BJ (cell line): Measurements from ENCODE around the gene PPP1R9B. TPM values are rescaled to one million over a fixed set of nuclear protein-coding genes. Genes with fewer than 3 reads are reported as not detected.

ENCODE experiments used
- CTCF ChIA-PET: fragments of 350-600 bp; formaldehyde crosslinking; extraction: SDS; loops from one replicate; lab custom pipeline; 2021; ENCODE audit warnings: antibody characterized with exemption, inconsistent platforms; lab: Yijun Ruan, JAX
- POLR2A ChIA-PET: fragments of 300-600 bp; sonication (Branson Sonifier 250); formaldehyde crosslinking; extraction: SDS; loops from one replicate; lab custom pipeline; 2021; ENCODE audit warnings: antibody characterized with exemption; lab: Charles Lee
- DNase-seq: peaks from one replicate; pipeline ENCODE4 v3.0.0-alpha.2; 2011; ENCODE audit warnings: low read depth
- H3K27me3 ChIP-seq: 2 replicates; pipeline ENCODE4 v1.6.0; 2011; ENCODE audit warnings: low read length; ENCODE audit not compliant: control insufficient read depth, insufficient read depth
- H3K36me3 ChIP-seq: 2 replicates; pipeline ENCODE4 v1.5.1; 2011; ENCODE audit warnings: low read length; ENCODE audit not compliant: control insufficient read depth, insufficient read depth
- H3K4me3 ChIP-seq: 2 replicates; pipeline ENCODE4 v1.5.1; 2011; ENCODE audit warnings: low read depth, mild to moderate bottlenecking, control low read depth, low read length
- polyA plus RNA-seq: library from polyadenylated mRNA; depleted of rRNA; stranded (reverse); fragments of >200 nt; gene quantifications from 2 replicates; pipeline ENCODE4 v1.2.3, GENCODE V29; 2011
- TF ChIP-seq, protein P1 (sequence below): IDR thresholded peaks from 2 replicates; pipeline ENCODE4 v1.5.1; 2011; ENCODE audit warnings: low read depth, mild to moderate bottlenecking, control low read depth, inconsistent platforms, low read length, moderate library complexity; ENCODE audit not compliant: insufficient read depth

The PPP1R9B gene
- polyA plus RNA-seq, 1 experiment = 17.2 TPM

DNA sequence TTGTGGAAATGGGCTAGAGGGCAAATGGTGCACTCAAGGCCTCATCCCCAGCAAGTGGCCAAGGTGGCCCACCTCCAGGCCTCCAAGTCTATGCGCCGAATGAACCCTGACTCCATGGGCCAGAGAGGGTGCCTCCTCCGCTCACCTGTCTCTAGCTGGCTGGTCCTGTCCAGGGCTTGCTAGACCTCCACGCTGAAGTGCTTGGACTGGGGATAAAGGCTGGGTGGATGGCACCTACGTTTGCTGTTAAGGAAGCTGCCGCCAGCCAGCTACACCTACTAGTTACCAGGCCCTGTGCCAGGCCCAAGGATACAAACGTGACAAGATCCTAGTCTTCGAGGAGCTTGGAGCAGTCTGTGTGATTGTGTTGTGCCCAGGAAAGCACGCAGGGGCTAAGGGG, 14.6 kb upstream of the PPP1R9B start:
- ChIA-PET POLR2A (no interaction called here), CTCF (interaction anchor here (1.3 to 7.0 kb wide), 7 partner anchors 13 to 131 kb away, joined by 4 to 229 read pairs (median 7); no protein-coding TSS in a partner anchor)
- H3K27me3 ChIP-seq = no peaks in the 10 kb centered on the region
- no peaks in the 10 kb centered on the region for H3K36me3 ChIP-seq
- no peak for DNase-seq
- H3K4me3 ChIP-seq = no peak overlapping the region
- TF ChIP-seq, protein P1, sequence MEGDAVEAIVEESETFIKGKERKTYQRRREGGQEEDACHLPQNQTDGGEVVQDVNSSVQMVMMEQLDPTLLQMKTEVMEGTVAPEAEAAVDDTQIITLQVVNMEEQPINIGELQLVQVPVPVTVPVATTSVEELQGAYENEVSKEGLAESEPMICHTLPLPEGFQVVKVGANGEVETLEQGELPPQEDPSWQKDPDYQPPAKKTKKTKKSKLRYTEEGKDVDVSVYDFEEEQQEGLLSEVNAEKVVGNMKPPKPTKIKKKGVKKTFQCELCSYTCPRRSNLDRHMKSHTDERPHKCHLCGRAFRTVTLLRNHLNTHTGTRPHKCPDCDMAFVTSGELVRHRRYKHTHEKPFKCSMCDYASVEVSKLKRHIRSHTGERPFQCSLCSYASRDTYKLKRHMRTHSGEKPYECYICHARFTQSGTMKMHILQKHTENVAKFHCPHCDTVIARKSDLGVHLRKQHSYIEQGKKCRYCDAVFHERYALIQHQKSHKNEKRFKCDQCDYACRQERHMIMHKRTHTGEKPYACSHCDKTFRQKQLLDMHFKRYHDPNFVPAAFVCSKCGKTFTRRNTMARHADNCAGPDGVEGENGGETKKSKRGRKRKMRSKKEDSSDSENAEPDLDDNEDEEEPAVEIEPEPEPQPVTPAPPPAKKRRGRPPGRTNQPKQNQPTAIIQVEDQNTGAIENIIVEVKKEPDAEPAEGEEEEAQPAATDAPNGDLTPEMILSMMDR = no peak

DNA sequence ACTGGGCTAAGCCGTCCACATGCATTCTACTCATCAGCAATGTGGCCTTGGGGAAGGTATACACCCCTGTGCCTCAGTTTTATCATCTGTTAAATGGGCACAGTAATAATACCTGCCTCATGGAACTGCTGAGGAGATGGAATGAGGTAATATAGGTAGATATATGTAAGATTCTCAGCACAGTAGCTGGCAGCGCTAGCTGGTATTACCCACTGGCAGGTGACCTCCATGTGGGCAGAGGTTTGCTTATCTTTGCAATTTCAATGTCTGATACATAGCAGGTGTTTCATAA, 14.2 kb upstream of the PPP1R9B start:
- DNase-seq = no peak
- H3K27me3 ChIP-seq = no peaks in the 10 kb centered on the region
- no peak overlapping the region for H3K4me3 ChIP-seq
- CTCF ChIA-PET = interaction anchor here (1.3 to 7.0 kb wide), 7 partner anchors 13 to 131 kb away, joined by 4 to 229 read pairs (median 7); no protein-coding TSS in a partner anchor
- POLR2A ChIA-PET = no interaction called here
- TF ChIP-seq, protein P1 = no peak
- no peaks in the 10 kb centered on the region for H3K36me3 ChIP-seq

DNA sequence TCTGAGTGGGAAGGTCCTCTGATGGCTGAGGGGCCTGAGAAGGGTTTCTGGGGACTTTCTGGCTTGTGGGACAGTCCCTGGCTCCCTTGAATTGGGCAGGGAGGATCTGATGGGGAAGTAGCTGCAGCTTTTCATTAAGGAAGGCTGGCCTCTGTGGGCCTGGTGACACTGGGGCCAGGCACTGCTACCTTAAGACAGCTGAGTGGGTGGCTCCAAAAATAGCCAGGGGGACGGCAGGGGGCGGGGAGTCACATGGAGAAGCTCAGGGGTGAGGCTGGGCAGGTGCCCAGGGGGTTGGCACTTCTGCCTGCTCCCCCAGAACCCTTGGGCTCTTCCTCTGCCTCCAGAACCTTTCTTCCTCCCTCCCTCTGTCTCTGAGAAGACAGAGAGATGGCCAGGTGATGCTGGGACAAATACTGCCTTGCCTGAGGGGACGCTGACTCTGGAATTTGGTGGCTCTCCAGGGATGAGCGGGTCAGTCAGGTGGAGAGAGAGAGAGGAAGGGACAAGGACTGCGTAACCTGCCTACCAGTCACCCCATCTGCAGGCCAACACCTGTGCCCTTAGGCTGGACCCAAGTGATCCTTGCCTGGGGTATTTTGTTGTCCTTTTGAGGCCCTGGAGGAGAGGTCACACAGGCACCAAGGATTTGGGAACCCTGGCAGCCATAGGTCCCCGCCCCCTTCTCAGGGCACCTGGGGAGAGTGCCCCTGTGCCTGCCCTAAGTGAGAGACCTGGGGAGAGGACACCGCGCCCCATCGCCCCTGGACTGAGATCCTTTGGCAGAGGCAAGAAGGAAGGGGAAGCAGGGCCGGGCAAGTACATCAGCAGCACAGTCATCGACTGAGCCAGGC, 13.6 kb upstream of the PPP1R9B start:
- no peaks in the 10 kb centered on the region for H3K36me3 ChIP-seq
- DNase-seq = no peak
- CTCF ChIA-PET = interaction anchor here (0.9 to 2.4 kb wide), 8 partner anchors 9 to 134 kb away, joined by 3 to 11 read pairs (median 4); no protein-coding TSS in a partner anchor
- TF ChIP-seq, protein P1 = no peak
- H3K27me3 ChIP-seq = no peaks in the 10 kb centered on the region
- POLR2A ChIA-PET = no interaction called here
- H3K4me3 ChIP-seq = no peak overlapping the region

DNA sequence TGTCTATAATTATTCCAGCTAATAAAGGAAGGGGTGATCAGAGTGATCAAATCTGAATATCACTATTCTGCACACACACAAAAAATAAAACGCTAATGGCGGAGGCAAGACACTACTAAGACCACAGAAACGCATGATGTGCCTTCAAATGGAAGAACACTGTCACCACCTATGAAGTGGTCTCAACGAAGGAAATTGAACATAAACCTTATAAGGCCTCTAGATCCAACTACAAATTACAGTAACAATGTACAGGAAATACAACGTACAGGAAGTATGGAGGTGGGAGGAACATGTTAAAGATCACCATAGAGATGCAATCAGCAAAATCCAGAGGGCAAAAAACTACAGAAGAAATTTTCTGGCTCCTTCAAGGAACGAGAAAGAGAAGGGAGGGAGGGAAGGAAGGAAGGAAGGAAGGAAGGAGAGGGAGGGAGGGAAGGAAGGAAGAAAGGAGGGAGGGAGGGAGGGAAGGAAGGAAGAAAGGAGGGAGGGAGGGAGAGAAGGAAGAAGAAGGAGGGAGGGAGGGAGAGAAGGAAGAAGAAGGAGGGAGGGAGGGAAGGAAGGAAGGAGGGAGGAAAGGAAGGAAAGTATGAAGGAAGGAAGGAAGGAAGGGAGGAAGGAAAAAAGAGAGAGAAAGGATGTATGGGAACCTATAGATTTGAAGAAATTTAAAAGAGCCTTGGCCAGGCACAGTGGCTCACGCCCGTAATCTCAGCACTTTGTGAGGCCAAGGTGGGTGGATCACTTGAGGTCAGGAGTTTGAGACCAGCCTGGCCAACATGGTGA, 12.2 kb upstream of the PPP1R9B start:
- ChIA-PET CTCF (interaction anchor here (0.7 to 2.8 kb wide), 29 partner anchors 8 to 155 kb away, joined by 3 to 28 read pairs (median 8); partner anchors contain the start of genes PDK2, SAMD14 and TMEM92), POLR2A (no interaction called here)
- no peaks in the 10 kb centered on the region for H3K36me3 ChIP-seq
- no peaks in the 10 kb centered on the region for H3K27me3 ChIP-seq
- DNase-seq = no peak
- no peak overlapping the region for H3K4me3 ChIP-seq
- TF ChIP-seq, protein P1 = no peak

DNA sequence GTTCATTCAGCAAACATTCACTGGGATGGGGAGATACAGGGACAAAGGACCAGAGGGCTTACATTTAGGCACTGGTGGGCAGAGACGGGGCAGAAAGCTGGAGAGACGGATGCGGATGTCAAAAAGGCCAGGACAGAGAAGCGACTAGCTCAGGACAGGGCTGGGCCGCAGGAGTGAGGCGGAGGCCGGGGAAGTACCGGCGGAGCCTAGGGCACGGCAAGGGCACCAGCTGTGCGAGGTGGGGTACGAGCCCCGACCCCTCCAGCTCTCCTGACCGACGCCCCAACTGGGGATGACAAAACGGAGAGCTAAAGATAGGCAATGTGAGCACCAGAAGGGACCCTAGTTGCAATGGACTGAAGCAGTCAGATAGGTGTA, 11.4 kb upstream of the PPP1R9B start:
- ChIA-PET POLR2A (no interaction called here), CTCF (interaction anchor here (0.7 to 2.8 kb wide), 33 partner anchors 8 to 156 kb away, joined by 3 to 28 read pairs (median 7); partner anchors contain the start of genes PDK2, PPP1R9B, SAMD14 and TMEM92)
- no peak for DNase-seq
- TF ChIP-seq, protein P1 = no peak
- Histone ChIP-seq H3K36me3 (no peaks in the 10 kb centered on the region), H3K4me3 (no peak overlapping the region), H3K27me3 (no peaks in the 10 kb centered on the region)
